Neuronal stem cell (in vitro differentiated cells): ENCODE results near the gene PARP15.

Experiments
- DNase-seq: peaks from one replicate; pipeline ENCODE4 v3.0.0-alpha.2; 2013; ENCODE audit warnings: low spot score
- H2AFZ ChIP-seq: one replicate; pipeline ENCODE4 v1.6.1; 2013; ENCODE audit warnings: mild to moderate bottlenecking, low read length, inconsistent platforms
- H2AK5ac ChIP-seq: 2 replicates; pipeline ENCODE4 v1.6.1; 2013; ENCODE audit warnings: low read depth, mild to moderate bottlenecking, inconsistent platforms, low read length, moderate library complexity, mixed read lengths
- H2BK120ac ChIP-seq: 2 replicates; pipeline ENCODE4 v1.6.1; 2013; ENCODE audit warnings: low read depth, mild to moderate bottlenecking, inconsistent platforms, low read length, moderate library complexity, mixed read lengths
- H2BK12ac ChIP-seq: one replicate; pipeline ENCODE4 v1.6.1; 2013; ENCODE audit warnings: low read length, inconsistent platforms
- H2BK15ac ChIP-seq: 2 replicates; pipeline ENCODE4 v1.6.1; 2013; ENCODE audit warnings: mild to moderate bottlenecking, low read length, inconsistent platforms, mixed read lengths
- H2BK5ac ChIP-seq: one replicate; pipeline ENCODE4 v1.6.1; 2013; ENCODE audit warnings: inconsistent platforms, mild to moderate bottlenecking, low read length, moderate library complexity
- H3K14ac ChIP-seq: one replicate; pipeline ENCODE4 v1.6.1; 2013; ENCODE audit warnings: low read length, inconsistent platforms
- H3K18ac ChIP-seq: 2 replicates; pipeline ENCODE4 v1.6.1; 2013; ENCODE audit warnings: low read length, inconsistent platforms
- H3K23ac ChIP-seq: 2 replicates; pipeline ENCODE4 v1.6.1; 2013; ENCODE audit warnings: low read depth, mild to moderate bottlenecking, mixed read lengths, low read length, inconsistent platforms; ENCODE audit not compliant: poor library complexity
- H3K27ac ChIP-seq: replicated peaks from 3 replicates; pipeline ENCODE4 v1.5.1; 2013; ENCODE audit warnings: low read length, inconsistent platforms
- H3K27me3 ChIP-seq, 3 experiments: 2 replicates each; pipeline ENCODE4 v1.6.1; 2013; ENCODE audit warnings: low read length in 3 of 3, mild to moderate bottlenecking in 2 of 3, inconsistent platforms in 1 of 3, low read depth in 1 of 3, mixed read lengths in 1 of 3, moderate library complexity in 1 of 3; ENCODE audit not compliant: control insufficient read depth in 3 of 3, insufficient read depth in 3 of 3
- H3K36me3 ChIP-seq, 2 donors: replicated peaks in 1 of 2; 2 replicates each; pipeline ENCODE4 v1.6.1; 2013; ENCODE audit warnings: low read length in 2 of 2; ENCODE audit not compliant: control insufficient read depth in 2 of 2, insufficient read depth in 2 of 2
- H3K4ac ChIP-seq: 2 replicates; pipeline ENCODE4 v1.6.1; 2013; ENCODE audit warnings: inconsistent platforms, mild to moderate bottlenecking, low read length, moderate library complexity
- H3K4me1 ChIP-seq, 2 donors: 1 replicate in 1 of 2; 2 replicates in 1 of 2; pipeline ENCODE4 v1.6.1; 2013; ENCODE audit warnings: low read length in 2 of 2, low read depth in 1 of 2; ENCODE audit not compliant: control insufficient read depth in 2 of 2, insufficient read depth in 1 of 2
- H3K4me2 ChIP-seq: one replicate; pipeline ENCODE4 v1.6.1; 2013; ENCODE audit warnings: mild to moderate bottlenecking, low read length, inconsistent platforms; ENCODE audit not compliant: insufficient read depth, poor library complexity, severe bottlenecking
- H3K4me3 ChIP-seq, 2 donors: 2 replicates each; pipeline ENCODE4 v1.5.1; 2013; ENCODE audit warnings: low read length in 2 of 2, mild to moderate bottlenecking in 2 of 2, inconsistent platforms in 1 of 2, moderate library complexity in 1 of 2
- H3K79me1 ChIP-seq: one replicate; pipeline ENCODE4 v1.6.1; 2013; ENCODE audit warnings: low read depth, mild to moderate bottlenecking, inconsistent platforms, low read length, moderate library complexity
- H3K9ac ChIP-seq: one replicate; pipeline ENCODE4 v1.6.1; 2013; ENCODE audit warnings: mild to moderate bottlenecking, low read depth, low read length, inconsistent platforms; ENCODE audit not compliant: poor library complexity
- H3K9me3 ChIP-seq, 2 donors: replicated peaks in 1 of 2; 2 replicates each; pipeline versions ENCODE3 to v1.6.1; 2013; ENCODE audit warnings: low read length in 2 of 2, mild to moderate bottlenecking in 2 of 2, inconsistent platforms in 1 of 2, low read depth in 1 of 2, mixed read lengths in 1 of 2, moderate library complexity in 1 of 2; ENCODE audit not compliant: control insufficient read depth in 2 of 2, insufficient read depth in 1 of 2
- H4K8ac ChIP-seq: one replicate; pipeline ENCODE4 v1.6.1; 2013; ENCODE audit warnings: low read depth, mild to moderate bottlenecking, inconsistent platforms, low read length, moderate library complexity
- H4K91ac ChIP-seq: one replicate; pipeline ENCODE4 v1.6.1; 2013; ENCODE audit warnings: low read length, low read depth, mild to moderate bottlenecking, inconsistent platforms; ENCODE audit not compliant: poor library complexity
- WGBS, 2 donors: extraction: QIAGEN DNeasy Blood & Tissue Kit; methylation state at CpG; one replicate each; pipeline ENCODE4 v1.1.7; 2013; ENCODE audit warnings: missing lambda C conversion rate in 2 of 2, mixed read lengths in 1 of 2; ENCODE audit not compliant: insufficient read length in 2 of 2, insufficient replicate concordance in 1 of 2; ENCODE audit errors: extremely low coverage in 2 of 2; 5-methylcytosine and 5-hydroxymethylcytosine counted together

PARP15 gene

DNA sequence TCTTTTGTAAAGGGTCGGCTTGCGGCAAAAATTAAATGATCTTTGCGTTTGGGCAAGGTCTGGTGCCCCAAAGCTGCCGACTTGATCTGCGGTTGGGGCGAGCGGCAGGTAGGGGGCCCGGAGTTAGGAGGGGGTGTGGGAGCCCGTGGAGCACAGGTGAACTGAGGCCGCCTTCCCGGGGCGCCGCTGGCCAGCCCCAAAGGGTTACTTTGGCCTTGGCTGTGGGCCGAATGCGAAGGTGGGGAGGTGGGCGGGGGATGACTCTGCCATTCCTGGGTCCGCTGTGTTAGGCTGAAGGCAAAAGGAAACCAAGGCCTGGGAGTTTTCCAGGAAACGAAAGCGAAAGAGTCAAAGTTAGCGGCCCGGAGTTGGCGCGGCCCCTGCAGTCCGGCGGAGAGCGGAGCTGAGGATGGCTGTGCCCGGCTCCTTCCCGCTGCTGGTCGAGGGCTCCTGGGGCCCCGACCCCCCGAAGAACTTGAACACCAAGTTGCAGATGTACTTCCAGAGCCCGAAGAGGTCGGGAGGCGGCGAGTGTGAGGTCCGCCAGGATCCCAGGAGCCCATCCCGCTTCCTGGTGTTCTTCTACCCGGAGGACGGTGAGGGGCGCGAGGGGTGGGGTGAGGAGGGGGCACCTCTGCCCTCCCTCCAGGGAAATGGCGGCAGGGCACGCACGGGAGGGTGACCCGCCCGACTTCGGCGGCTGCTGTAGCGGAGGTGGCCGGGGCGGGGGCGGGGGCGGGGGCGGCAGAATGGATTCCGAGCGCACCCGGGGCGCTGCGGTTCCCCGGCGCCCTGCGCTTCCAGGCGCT is 103.2 kb downstream of the PARP15 start, which contains the start of gene PARP14:
Gene PARP14 (plus strand): TSS at position 365 of the 809 bp plus-strand sequence. CDS start 45 bp downstream, at position 410.
- no peak within 1 kb of the TSS for H2BK12ac ChIP-seq
- no CpG with 5 or more reads among the region's 63 CpGs for WGBS, 2 donors
- H2AFZ ChIP-seq: peak within 1 kb of the TSS; percentile 86
- peaks cover 0 to 3% of the 10 kb centered on the region in 2 donors for H3K9me3 ChIP-seq
- peak; percentile 26 for DNase-seq
- H3K9ac ChIP-seq: peak within 1 kb of the TSS; percentile 50
- H3K27ac ChIP-seq: no peak within 1 kb of the TSS
- peak within 1 kb of the TSS; percentile 83 for H3K23ac ChIP-seq
- H2BK5ac ChIP-seq: peak within 1 kb of the TSS; percentile 25
- H2BK120ac ChIP-seq: no peak within 1 kb of the TSS
- peak within 1 kb of the TSS; percentile 83 for H3K4me2 ChIP-seq
- no peak within 1 kb of the TSS for H4K8ac ChIP-seq
- peak within 1 kb of the TSS; percentile 54 for H2BK15ac ChIP-seq
- no peak within 1 kb of the TSS for H3K14ac ChIP-seq
- peak within 1 kb of the TSS; percentile 94 for H3K18ac ChIP-seq
- H3K4ac ChIP-seq: no peak within 1 kb of the TSS
- peaks cover 2 to 27% (median 12%) of the 10 kb centered on the region in 3 experiments for H3K27me3 ChIP-seq
- H3K4me1 ChIP-seq: peaks cover 5% of the 10 kb centered on the region in 2 donors
- no peak within 1 kb of the TSS for H4K91ac ChIP-seq
- H3K4me3 ChIP-seq: peak within 1 kb of the TSS; percentile 55 to 72
- H3K79me1 ChIP-seq: no peaks in the 10 kb centered on the region
- no peak within 1 kb of the TSS for H2AK5ac ChIP-seq
- H3K36me3 ChIP-seq: no peaks in the 10 kb centered on the region

- peak overlapping the region; percentile 86 for H2AFZ ChIP-seq
- no peak overlapping the region for H4K8ac ChIP-seq
- peaks cover 2 to 27% (median 9%) of the 10 kb centered on the region in 3 experiments for H3K27me3 ChIP-seq
- H2BK120ac ChIP-seq: no peak overlapping the region
- H3K9ac ChIP-seq: no peak overlapping the region
- no peak for DNase-seq
- H2AK5ac ChIP-seq: no peak overlapping the region
- H3K4me2 ChIP-seq: peak overlapping the region; percentile 83
- peaks cover 0 to 3% of the 10 kb centered on the region in 2 donors for H3K9me3 ChIP-seq
- H3K18ac ChIP-seq: no peak overlapping the region
- no peaks in the 10 kb centered on the region for H3K79me1 ChIP-seq
- H3K4ac ChIP-seq: no peak overlapping the region
- H4K91ac ChIP-seq: no peak overlapping the region
- peak overlapping the region; percentile 83 for H3K23ac ChIP-seq
- H2BK12ac ChIP-seq: no peak overlapping the region
- H2BK15ac ChIP-seq: peak overlapping the region; percentile 54
- no peak overlapping the region for H2BK5ac ChIP-seq
- no peaks in the 10 kb centered on the region for H3K36me3 ChIP-seq
- no peak overlapping the region for H3K14ac ChIP-seq
- WGBS, 2 donors: no CpG with 5 or more reads among the region's 24 CpGs
- H3K27ac ChIP-seq: no peak overlapping the region
- H3K4me1 ChIP-seq: peaks cover 5% of the 10 kb centered on the region in 2 donors
- peak overlapping the region; percentile 55 to 56 for H3K4me3 ChIP-seq
Observed at GRCh38 chr3:122681284-122681973, 104.0 kb downstream of the PARP15 start.

- H3K9ac ChIP-seq: no peak overlapping the region
- H2BK120ac ChIP-seq: no peak overlapping the region
- peaks cover 5% of the 10 kb centered on the region in 2 donors for H3K4me1 ChIP-seq
- H3K79me1 ChIP-seq: no peaks in the 10 kb centered on the region
- no peak overlapping the region for H3K4ac ChIP-seq
- no CpG with 5 or more reads among the region's 3 CpGs for WGBS, 2 donors
- no peak overlapping the region for H2AK5ac ChIP-seq
- no peak overlapping the region for H4K91ac ChIP-seq
- peaks cover 0 to 1% of the 10 kb centered on the region in 2 donors for H3K36me3 ChIP-seq
- H2AFZ ChIP-seq: no peak overlapping the region
- H4K8ac ChIP-seq: no peak overlapping the region
- no peak overlapping the region for H2BK12ac ChIP-seq
- no peak overlapping the region for H3K14ac ChIP-seq
- peaks cover 0 to 3% of the 10 kb centered on the region in 2 donors for H3K9me3 ChIP-seq
- H3K4me3 ChIP-seq: no peak overlapping the region
- H3K27ac ChIP-seq: no peak overlapping the region
- DNase-seq: no peak
- H2BK5ac ChIP-seq: no peak overlapping the region
- no peak overlapping the region for H3K18ac ChIP-seq
- peaks cover 2 to 27% (median 9%) of the 10 kb centered on the region in 3 experiments for H3K27me3 ChIP-seq
- no peak overlapping the region for H3K4me2 ChIP-seq
- no peak overlapping the region for H2BK15ac ChIP-seq
- H3K23ac ChIP-seq: no peak overlapping the region
Observed at GRCh38 chr3:122681974-122682409, 104.5 kb downstream of the PARP15 start.
